Activated T-helper 9 cell treated with anti-CD3 and anti-CD28 coated beads, Interleukin-2, amount 50 U/mL, for 16 hours (primary cell): ENCODE data around the gene ITGA5.

ENCODE experiments used
- DNase-seq: peaks from one replicate; pipeline ENCODE4 v3.0.0-alpha.2; 2020; ENCODE audit warnings: low read depth

ITGA5 gene

DNA sequence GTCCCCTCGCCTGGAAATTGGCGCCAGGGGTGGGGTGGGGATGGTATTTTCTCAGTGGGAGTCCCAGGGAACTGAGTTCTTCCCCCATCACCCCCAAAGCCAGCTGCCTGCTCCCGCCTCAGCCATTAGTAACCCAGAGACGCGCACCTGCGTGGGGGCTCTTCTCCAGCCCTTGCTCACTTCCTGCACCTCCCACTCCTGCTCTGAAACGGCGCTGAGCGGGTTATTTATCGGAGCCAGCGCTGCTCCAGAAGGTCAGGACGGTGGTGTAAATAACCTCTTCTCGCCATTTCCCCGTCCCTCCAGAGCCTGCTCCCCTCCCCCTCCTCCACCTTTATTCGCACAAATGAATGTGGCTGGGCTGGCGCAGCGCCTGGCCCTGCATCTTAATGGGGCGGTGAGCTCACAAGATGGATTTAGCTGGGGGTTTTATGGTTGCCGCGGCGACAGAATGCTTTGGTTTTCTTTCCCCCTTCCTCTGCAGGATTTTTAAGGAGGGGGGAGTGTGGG, 67.0 kb downstream of the ITGA5 start:
- no peak for DNase-seq

DNA sequence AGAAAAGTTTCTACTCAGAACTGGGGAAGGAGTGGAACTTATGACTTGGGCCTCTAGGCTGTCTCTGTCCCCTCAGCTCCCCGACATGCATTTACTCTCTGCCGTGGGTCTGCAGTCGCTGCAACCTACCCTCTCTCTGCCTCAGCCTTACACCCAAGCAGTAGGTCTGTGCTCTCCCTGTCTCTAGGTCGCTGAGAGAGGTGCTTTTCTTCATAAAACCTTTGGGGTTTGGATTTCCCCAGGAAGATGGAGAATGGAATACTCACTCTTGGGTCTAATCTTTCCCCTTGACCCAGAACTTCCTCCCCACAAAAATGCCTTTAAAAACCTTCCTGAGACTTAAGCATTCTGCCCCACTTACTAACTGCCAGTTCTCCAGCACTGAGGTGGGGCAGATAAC, 67.7 kb downstream of the ITGA5 start:
- DNase-seq = no peak

DNA sequence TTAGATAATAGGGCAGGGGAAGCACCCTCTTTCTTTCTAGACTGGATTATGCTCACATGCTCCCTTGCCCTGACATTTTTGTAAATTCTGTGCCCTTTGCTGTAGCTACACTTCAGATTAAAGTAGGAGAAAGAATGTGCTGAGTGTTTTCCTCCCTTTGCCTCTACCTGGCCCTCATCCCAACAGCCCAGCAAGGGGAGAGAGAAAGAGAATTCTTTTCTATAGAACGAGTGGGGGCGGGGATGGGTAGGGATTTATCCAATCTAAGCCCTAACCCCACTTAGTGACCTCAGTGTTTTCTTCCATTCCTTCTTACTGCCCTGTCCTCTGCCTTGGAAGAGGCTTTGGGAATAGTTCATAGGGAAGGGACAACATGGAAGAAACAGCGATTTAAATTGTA, 68.3 kb downstream of the ITGA5 start:
- no peak for DNase-seq

DNA sequence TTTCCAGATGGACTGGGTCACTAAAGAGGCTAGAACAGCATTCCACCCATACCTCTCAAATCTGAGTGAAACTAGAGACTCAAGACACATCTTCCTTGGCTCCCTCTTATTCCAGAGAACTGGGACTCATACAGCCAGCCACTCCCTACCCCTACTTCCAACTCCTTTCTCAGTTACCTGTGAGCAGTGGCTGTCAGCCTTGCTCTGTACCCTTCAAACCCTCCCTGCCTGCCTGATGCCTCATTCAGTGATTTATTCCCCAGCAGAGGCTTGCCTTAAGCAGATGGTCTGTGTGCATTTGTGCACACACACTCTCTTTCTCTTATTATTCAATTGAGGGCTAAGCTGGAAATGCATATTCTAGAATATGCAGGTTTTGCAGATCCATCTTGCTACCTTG, 69.4 kb downstream of the ITGA5 start:
- no peak for DNase-seq

DNA sequence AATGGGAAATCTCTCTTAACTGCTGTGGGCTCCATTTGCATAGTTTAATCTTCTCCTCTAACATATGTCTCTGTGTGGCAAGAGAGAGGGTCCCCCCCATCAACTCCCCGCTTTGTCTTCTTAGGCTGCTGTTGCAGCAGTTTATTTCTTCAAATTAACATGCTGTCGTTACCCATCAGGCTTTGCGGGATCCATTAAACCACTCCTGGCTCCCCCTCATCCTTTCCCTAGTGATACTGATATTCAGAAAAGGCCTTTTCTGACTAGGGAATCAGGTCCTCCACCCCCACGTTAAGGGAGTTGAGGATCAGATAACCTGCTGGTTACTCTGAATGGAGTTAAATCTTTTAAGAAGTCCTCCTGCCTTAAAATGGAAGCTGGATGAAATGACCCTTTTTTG, 70.0 kb downstream of the ITGA5 start:
- no peak for DNase-seq
